ENCODE results near the gene CYB561A3.

Gene CYB561A3

DNA sequence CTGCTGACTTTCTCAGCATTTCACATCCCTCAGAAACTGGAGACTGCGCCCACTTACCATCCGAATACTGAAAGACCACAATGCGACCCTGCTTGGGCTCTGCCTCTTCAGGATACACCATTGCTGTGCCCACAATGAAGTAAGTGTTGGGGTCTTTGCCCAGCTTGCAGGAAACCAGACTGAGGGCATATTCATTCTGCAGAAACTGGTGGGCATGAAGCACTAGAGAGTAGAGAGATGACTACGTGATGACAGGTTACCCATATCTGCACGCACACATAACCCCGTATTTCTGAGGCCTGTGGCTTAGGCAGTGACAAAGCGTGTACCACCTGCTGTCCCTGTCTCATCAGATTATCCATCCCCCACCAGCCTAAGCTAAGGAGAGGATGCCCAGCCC, 51.9 kb downstream of the CYB561A3 start:
- no peak for DNase-seq

DNA sequence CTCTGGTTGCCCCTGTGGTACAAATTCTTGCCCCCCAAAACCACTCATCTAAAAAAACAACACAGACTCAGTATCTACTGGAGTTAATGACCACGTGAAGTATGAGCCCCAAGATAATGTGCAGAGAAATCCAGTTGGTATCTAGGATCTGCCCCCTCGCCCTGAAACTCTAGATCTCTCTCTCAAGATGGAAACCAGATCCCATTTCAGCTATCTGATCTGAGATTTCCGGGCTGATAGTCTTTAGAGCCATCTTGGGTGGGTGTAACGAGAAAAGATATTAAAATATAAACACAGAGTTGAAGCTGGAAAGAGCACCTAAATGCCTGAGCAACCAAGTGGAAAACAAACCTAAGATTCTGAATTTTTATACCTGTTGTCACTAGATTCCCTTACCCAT, 52.5 kb downstream of the CYB561A3 start:
- no peak for DNase-seq

DNA sequence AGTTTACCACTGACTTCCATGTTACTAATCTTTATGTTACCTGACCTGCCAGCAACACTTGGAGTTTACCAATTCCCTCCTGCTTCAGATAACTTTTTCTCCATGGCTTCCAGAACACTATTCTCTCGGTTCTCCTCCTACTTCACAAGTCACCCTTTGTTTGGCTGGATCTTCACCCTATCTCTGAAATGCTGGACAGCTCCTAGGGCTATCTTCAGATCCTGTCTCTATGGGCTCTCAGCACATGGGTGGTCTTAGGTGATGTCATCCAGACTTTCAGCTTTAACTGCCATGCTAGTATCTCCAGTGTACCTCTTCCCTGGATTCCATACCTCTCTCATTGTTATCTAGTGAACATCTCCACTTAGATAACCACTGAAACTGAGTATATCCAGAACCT, 54.3 kb downstream of the CYB561A3 start:
- DNase-seq, result no peak

DNA sequence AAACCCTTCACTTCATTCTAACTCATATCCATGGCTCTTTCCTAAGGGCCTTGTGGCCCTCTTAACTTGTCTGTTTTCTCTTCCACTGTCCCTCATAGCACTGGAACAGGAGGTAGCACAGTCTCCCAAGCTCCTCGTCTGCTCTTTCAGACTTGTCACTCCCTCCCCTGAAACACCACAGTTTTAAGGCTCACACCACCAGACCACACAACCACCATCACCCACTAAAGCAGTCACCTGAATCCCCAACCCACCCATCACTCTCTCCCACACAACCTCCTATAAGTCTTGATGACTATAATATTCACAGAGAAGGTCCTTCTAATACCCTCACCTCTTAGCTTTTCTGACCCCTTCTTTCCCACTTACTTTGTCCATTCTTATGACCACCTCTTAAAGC, 55.5 kb downstream of the CYB561A3 start:
- no peak for DNase-seq

DNA sequence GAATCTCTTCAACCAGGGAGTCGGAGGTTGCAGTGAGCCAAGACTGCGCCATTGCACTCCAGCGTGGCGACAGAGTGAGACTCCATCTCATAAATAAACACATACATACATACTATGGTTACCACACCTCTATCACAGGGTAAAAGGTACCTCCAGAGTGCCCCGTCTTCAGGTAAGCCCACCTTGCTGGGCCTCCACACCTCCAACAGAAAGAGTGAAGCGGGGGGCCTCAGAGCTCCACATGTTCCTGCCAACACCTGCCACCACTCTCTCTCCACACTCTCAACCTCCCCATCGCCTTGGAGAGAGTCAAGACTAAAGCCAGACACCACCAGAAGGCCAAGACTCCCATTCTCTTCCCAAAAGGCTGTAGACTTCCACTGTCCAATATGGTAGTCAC, 56.3 kb downstream of the CYB561A3 start:
- no peak for DNase-seq

DNA sequence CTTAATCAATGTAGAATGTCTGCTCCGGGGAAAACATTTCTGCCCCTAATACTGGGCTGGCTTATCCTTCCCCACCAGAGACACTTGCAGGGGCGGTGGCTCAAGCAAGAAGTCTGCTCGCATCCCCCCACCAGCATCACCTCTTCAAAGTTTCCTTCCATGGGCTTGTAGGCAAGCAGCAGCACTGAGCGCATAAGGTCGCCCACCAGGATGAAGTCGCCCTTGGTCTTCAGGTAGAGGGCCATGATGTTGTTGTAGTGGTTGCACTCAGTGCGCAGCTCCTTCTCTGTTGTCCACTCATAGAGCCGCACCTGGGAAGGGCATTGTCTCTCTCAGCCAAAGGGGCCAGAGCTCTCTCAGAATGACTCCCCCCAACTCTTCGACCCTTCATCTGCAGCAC, 58.0 kb downstream of the CYB561A3 start:
- DNase-seq, result no peak

DNA sequence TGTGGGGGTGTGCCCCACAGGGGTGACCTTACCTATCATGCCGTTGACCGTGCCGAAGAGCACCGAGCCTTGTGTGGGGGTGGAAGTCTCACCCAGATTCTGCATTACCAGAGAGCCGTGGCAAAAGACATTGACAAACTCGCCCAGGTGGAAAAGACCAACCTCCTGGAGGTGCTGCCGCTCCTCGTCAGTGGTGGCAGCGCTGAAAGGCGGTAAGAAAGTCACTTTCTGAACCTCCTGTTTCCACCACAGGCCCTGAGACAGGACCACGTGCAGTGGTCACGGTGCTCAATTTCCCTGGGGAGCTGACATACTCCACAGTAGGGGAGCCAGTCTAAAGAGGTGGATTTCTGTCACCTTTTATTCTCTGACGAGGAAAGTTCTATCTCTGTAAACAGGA, 59.1 kb downstream of the CYB561A3 start:
- DNase-seq, result no peak

Measured in activated effector memory CD4-positive, alpha-beta T cell treated with Interleukin-2 at 50 U/mL for 16 hours (primary cell).